ENCODE data around the gene ARL17A.
"Not testable (repeated sequence)": the region's sequence is repeated elsewhere in the genome, so short reads cannot be mapped to it uniquely, and the experiment has no call there.

GRCh38 chr17:46585444-46585843 lies 6.0 kb upstream of the ARL17A start:
- not testable (repeated sequence) for TF ChIP-seq POLR2A, EP300, CTCF, POLR2AphosphoS5 (IDR thresholded peaks at IDR 0.05)
